GM23248 (cell line): ENCODE data around the gene RBMX2.

ENCODE experiments used
- EZH2 ChIP-seq: fragments of 200-600 bp; sonication (generic); IDR thresholded peaks from 2 replicates; pipeline ENCODE4 v1.6.1; 2018; ENCODE audit warnings: antibody characterized with exemption, mild to moderate bottlenecking; ENCODE audit not compliant: insufficient read depth, poor library complexity, severe bottlenecking
- EZH2phosphoT487 ChIP-seq: fragments of 200-600 bp; sonication (generic); IDR thresholded peaks from 2 replicates; pipeline ENCODE4 v1.6.1; 2018; ENCODE audit warnings: antibody characterized with exemption, moderate library complexity, mild to moderate bottlenecking, low read depth; ENCODE audit not compliant: insufficient read depth

DNA sequence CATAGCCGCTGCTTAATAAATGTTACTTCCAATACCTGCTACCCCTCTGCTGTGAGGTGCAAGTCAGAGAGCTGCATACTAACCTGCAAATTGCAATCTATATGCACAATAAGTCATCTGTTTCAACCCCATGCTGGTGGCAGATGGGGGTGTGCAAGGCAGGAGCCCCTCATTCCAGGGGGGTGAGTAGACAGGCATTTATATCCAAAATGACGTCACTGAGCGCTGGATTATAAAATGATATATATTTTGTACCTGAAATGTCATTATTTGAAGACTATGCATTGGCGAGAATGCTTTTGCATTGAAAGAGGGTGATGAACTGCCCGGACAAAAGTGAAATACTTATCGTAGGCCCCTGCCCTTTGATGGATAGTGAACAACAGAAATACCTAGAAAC lies 24.7 kb downstream of the RBMX2 start:
- no peak for TF ChIP-seq EZH2phosphoT487
- TF ChIP-seq EZH2 = no peak
